HG03108 (cell line): ENCODE data around the gene NFKB2.

Experiments used
- ATAC-seq: cut with Tn5 transposase; IDR thresholded peaks from one replicate; pipeline ENCODE4 v1.9.1; 2021; ENCODE audit warnings: moderate library complexity; ENCODE audit not compliant: unreplicated experiment

The NFKB2 gene

GRCh38 chr10:102407425-102408130 is 12.1 kb downstream of the NFKB2 start:
- no peak for ATAC-seq

GRCh38 chr10:102408131-102408727 is 12.7 kb downstream of the NFKB2 start:
- no peak for ATAC-seq

GRCh38 chr10:102408728-102409603 is 13.5 kb downstream of the NFKB2 start:
- ATAC-seq: no peak

GRCh38 chr10:102409604-102410428 is 14.3 kb downstream of the NFKB2 start:
- no peak for ATAC-seq

- ATAC-seq: no peak
These were observed 15.0 kb downstream of the NFKB2 start for GRCh38 chr10:102410429-102411073.

- no peak for ATAC-seq
These were observed 16.1 kb downstream of the NFKB2 start for GRCh38 chr10:102411341-102412255.

GRCh38 chr10:102412293-102412692 is 16.8 kb downstream of the NFKB2 start:
- ATAC-seq: no peak

- ATAC-seq: no peak
These were observed 17.7 kb downstream of the NFKB2 start for GRCh38 chr10:102413053-102413705.

- no peak for ATAC-seq
These were observed 18.5 kb downstream of the NFKB2 start for GRCh38 chr10:102413806-102414561.

- no peak for ATAC-seq
These were observed 19.2 kb downstream of the NFKB2 start for GRCh38 chr10:102414749-102415148.

GRCh38 chr10:102416283-102416682 is 20.8 kb downstream of the NFKB2 start:
- ATAC-seq: no peak

GRCh38 chr10:102416695-102417094 is 21.2 kb downstream of the NFKB2 start:
- ATAC-seq: no peak

GRCh38 chr10:102418622-102419268 is 23.2 kb downstream of the NFKB2 start, which contains the start of gene PSD:
Gene PSD (minus strand): TSS chr10:102418785. CDS start chr10:102417038, 1,747 bp downstream.
- no peak for ATAC-seq

GRCh38 chr10:102419269-102420180 is 24.0 kb downstream of the NFKB2 start:
- ATAC-seq: no peak

GRCh38 chr10:102420181-102420713 is 24.7 kb downstream of the NFKB2 start:
- ATAC-seq: no peak
